SK-N-SH (cell line): ENCODE data around the gene GAS7. TPM values are rescaled to one million over a fixed set of nuclear protein-coding genes. Genes with fewer than 3 reads are reported as not detected.

Source experiments
- CTCF ChIA-PET: fragments of 300-600, 350-600 bp; formaldehyde crosslinking; extraction: SDS; loops from one replicate; lab custom pipeline; 2021; lab: Yijun Ruan, JAX
- POLR2A ChIA-PET: fragments of 350-600 bp; sonication (Branson Sonifier 250); formaldehyde crosslinking; extraction: SDS; loops from one replicate; lab custom pipeline; 2020; ENCODE audit warnings: antibody characterized with exemption, inconsistent platforms; lab: Yijun Ruan, JAX
- DNase-seq: peaks from one replicate; pipeline ENCODE4 v3.0.0; 2012
- H2AFZ ChIP-seq: fragments of 200-600 bp; sonication (generic); 2 replicates; pipeline ENCODE4 v1.8.1; 2016; ENCODE audit warnings: antibody characterized with exemption, mild to moderate bottlenecking, low read depth
- H3F3A ChIP-seq: fragments of 200-600 bp; sonication (generic); replicated peaks from 2 replicates; pipeline ENCODE3; 2016; ENCODE audit warnings: antibody characterized with exemption, mild to moderate bottlenecking; ENCODE audit not compliant: insufficient read depth
- H3K27ac ChIP-seq, 2 experiments: fragments of 200-500 bp in 1 of 2; fragments of 200-600 bp in 1 of 2; sonication (Bioruptor generic) in 1 of 2; sonication (generic), shearing (Covaris generic) in 1 of 2; 2 replicates each; pipeline versions ENCODE4 v1.5.1 to v1.6.1; 2014 to 2016; ENCODE audit warnings: low read depth in 2 of 2, inconsistent platforms in 1 of 2, low read length in 1 of 2, mild to moderate bottlenecking in 1 of 2, mixed read lengths in 1 of 2
- H3K27me3 ChIP-seq: fragments of 200-600 bp; sonication (generic), shearing (Covaris generic); 2 replicates; pipeline ENCODE4 v1.6.1; 2016; ENCODE audit warnings: mixed run types; ENCODE audit not compliant: insufficient read depth
- H3K36me3 ChIP-seq, 2 experiments: fragments of 200-500 bp in 1 of 2; fragments of 200-600 bp in 1 of 2; sonication (Bioruptor generic) in 1 of 2; sonication (generic) in 1 of 2; replicated peaks in 1 of 2; 2 replicates each; pipeline versions ENCODE3 to v1.5.1; 2014 to 2016; ENCODE audit warnings: low read length in 1 of 2, mild to moderate bottlenecking in 1 of 2; ENCODE audit not compliant: insufficient read depth in 2 of 2, control insufficient read depth in 1 of 2
- H3K4me1 ChIP-seq, 2 experiments: fragments of 200-500 bp in 1 of 2; fragments of 200-600 bp in 1 of 2; sonication (Bioruptor generic) in 1 of 2; sonication (generic), shearing (Covaris generic) in 1 of 2; 2 replicates each; pipeline versions ENCODE4 v1.5.1 to v1.6.1; 2014 to 2016; ENCODE audit warnings: low read depth in 1 of 2, low read length in 1 of 2, mixed run types in 1 of 2; ENCODE audit not compliant: insufficient read depth in 2 of 2, control insufficient read depth in 1 of 2
- H3K4me2 ChIP-seq: fragments of 200-600 bp; sonication (generic), shearing (Covaris generic); 2 replicates; pipeline ENCODE4 v1.6.1; 2017; ENCODE audit warnings: mixed run types
- H3K4me3 ChIP-seq, 2 experiments: fragments of 200-500 bp in 1 of 2; fragments of 200-600 bp in 1 of 2; sonication (Bioruptor generic) in 1 of 2; sonication (generic), shearing (Covaris generic) in 1 of 2; 2 replicates each; pipeline versions ENCODE4 v1.5.1 to v1.8.1; 2014 to 2016; ENCODE audit warnings: low read depth in 2 of 2, inconsistent platforms in 1 of 2, low read length in 1 of 2, mild to moderate bottlenecking in 1 of 2, mixed read lengths in 1 of 2, moderate library complexity in 1 of 2
- H3K79me2 ChIP-seq: fragments of 200-600 bp; sonication (generic); 2 replicates; pipeline ENCODE4 v1.8.1; 2017; ENCODE audit warnings: mild to moderate bottlenecking; ENCODE audit not compliant: insufficient read depth
- H3K9ac ChIP-seq: fragments of 200-600 bp; sonication (generic); 2 replicates; pipeline ENCODE4 v1.6.1; 2017; ENCODE audit warnings: mixed run types
- H3K9me2 ChIP-seq: fragments of 200-600 bp; sonication (generic); 2 replicates; pipeline ENCODE4 v1.6.1; 2017; ENCODE audit warnings: mixed run types
- H3K9me3 ChIP-seq: fragments of 200-600 bp; sonication (generic); 2 replicates; pipeline ENCODE4 v1.6.1; 2017; ENCODE audit warnings: mixed run types, mild to moderate bottlenecking, moderate library complexity
- H4K20me1 ChIP-seq: fragments of 200-600 bp; sonication (generic); 2 replicates; pipeline ENCODE4 v1.6.1; 2017; ENCODE audit warnings: mild to moderate bottlenecking, mixed run types; ENCODE audit not compliant: insufficient read depth
- CHD2 ChIP-seq: fragments of 150-350 bp; IDR thresholded peaks from 2 replicates; pipeline ENCODE4 v1.6.1; 2018; ENCODE audit warnings: low read length; ENCODE audit not compliant: partially characterized antibody
- FOSL2 ChIP-seq: IDR thresholded peaks from 2 replicates; pipeline ENCODE4 v1.4.0; 2012; ENCODE audit warnings: low read depth, mild to moderate bottlenecking, moderate library complexity, borderline replicate concordance
- FOXM1 ChIP-seq: IDR thresholded peaks from 2 replicates; pipeline ENCODE4 v1.4.0; 2012; ENCODE audit warnings: low read depth, mild to moderate bottlenecking
- GABPA ChIP-seq: IDR thresholded peaks from 2 replicates; pipeline ENCODE4 v1.4.0; 2012; ENCODE audit warnings: low read depth, mild to moderate bottlenecking
- GATA2 ChIP-seq: sonication (generic); formaldehyde crosslinking; IDR thresholded peaks from 2 replicates; pipeline ENCODE4 v1.5.0; 2020; ENCODE audit warnings: mild to moderate bottlenecking, missing genetic modification reagents
- MEF2A ChIP-seq: IDR thresholded peaks from 2 replicates; pipeline ENCODE4 v1.4.0; 2012; ENCODE audit warnings: low read depth, borderline replicate concordance
- MXI1 ChIP-seq: IDR thresholded peaks from 2 replicates; pipeline ENCODE4 v1.6.1; 2012; ENCODE audit warnings: mild to moderate bottlenecking, low read depth, low read length, improper control_type of control experiment
- NFIC ChIP-seq: IDR thresholded peaks from 2 replicates; pipeline ENCODE4 v1.4.0; 2012; ENCODE audit warnings: borderline replicate concordance
- NRF1 ChIP-seq: IDR thresholded peaks from 2 replicates; pipeline ENCODE4 v1.6.1; 2012; ENCODE audit warnings: low read depth, mild to moderate bottlenecking, low read length
- RAD21 ChIP-seq: IDR thresholded peaks from 2 replicates; pipeline ENCODE4 v1.6.1; 2012; ENCODE audit warnings: mild to moderate bottlenecking, low read length
- RCOR1 ChIP-seq: fragments of 150-350 bp; IDR thresholded peaks from 2 replicates; pipeline ENCODE4 v1.6.1; 2017; ENCODE audit warnings: antibody characterized with exemption, low read length
- RXRA ChIP-seq: IDR thresholded peaks from 2 replicates; pipeline ENCODE4 v1.4.0; 2012; ENCODE audit warnings: low read depth, mild to moderate bottlenecking, borderline replicate concordance
- TEAD4 ChIP-seq: IDR thresholded peaks from 2 replicates; pipeline ENCODE4 v1.4.0; 2012; ENCODE audit warnings: mild to moderate bottlenecking, borderline replicate concordance; ENCODE audit not compliant: insufficient read depth
- YY1 ChIP-seq: IDR thresholded peaks from 2 replicates; pipeline ENCODE4 v1.4.0; 2012; ENCODE audit warnings: low read depth, mild to moderate bottlenecking
- WGBS: methylation state at CpG from one replicate; pipeline ENCODE4 v1.1.6; 2017; ENCODE audit warnings: low lambda C conversion rate; 5-methylcytosine and 5-hydroxymethylcytosine counted together
- polyA plus RNA-seq, 3 experiments: library from polyadenylated mRNA; depleted of rRNA; stranded (reverse); fragments of >200 nt; gene quantifications; 2 replicates each; pipeline ENCODE4 v1.2.3, GENCODE V29; 2012
- TF ChIP-seq, protein P1 (sequence below): IDR thresholded peaks from 2 replicates; pipeline ENCODE4 v1.4.0; 2012; ENCODE audit warnings: low read depth, borderline replicate concordance
- TF ChIP-seq, protein P2 (sequence below): fragments of 150-350 bp; IDR thresholded peaks from 2 replicates; pipeline ENCODE4 v1.6.1; 2016; ENCODE audit warnings: mild to moderate bottlenecking, low read depth, low read length
- TF ChIP-seq, protein P3 (sequence below): IDR thresholded peaks from 2 replicates; pipeline ENCODE4 v1.4.0; 2012; ENCODE audit warnings: low read depth, borderline replicate concordance
- TF ChIP-seq, protein P4 (sequence below): IDR thresholded peaks from 2 replicates; pipeline ENCODE4 v1.4.0; 2012; ENCODE audit warnings: low read depth

GAS7 gene
- polyA plus RNA-seq, 1 of the 3 experiments (the other 2 are of a cell fraction): 0.12 TPM

DNA sequence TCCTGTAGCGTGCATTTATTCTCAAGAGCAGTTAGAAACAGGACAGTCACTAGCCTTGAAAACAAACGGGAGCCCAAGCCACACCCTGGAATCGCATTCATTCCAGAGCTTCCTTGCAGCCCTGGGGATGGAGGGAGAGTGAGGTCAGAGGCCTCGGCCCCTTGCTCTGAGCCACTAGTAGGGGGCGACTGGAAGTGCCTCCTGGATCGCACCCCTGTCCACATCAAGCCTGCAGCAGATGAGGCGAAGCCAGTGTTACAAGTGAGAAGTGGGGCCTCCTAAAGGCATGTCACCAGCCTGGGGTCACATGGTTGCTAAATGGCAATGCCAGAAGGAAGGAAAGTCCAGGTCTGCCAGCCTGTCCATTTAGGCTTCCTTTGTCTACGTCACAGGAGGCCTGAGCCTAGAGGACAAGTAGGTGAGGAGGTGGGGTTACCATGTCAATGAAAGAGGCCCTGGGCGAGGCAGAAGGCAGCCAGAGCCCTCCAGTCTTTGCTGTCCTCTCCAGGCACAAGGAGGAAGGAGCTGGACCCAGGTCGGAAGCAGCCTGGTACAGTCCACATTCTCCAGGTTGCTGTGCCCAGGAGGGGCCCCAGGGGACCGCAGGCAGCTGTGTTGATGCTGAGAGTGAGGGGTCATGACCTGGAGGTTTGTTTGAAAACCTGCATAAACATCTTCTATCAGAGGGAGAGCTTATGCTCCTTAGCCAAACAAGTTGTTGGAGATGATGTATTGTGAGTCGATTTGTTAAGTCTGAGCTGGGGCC lies 290.3 kb downstream of the GAS7 start:
- H3F3A ChIP-seq: no peaks in the 10 kb centered on the region
- H3K27ac ChIP-seq: no peak overlapping the region
- H3K36me3 ChIP-seq: no peaks in the 10 kb centered on the region
- H3K9me3 ChIP-seq: no peaks in the 10 kb centered on the region
- TF ChIP-seq TEAD4 (no peak), CHD2 (no peak), GATA2 (no peak), FOSL2 (no peak), YY1 (no peak), NRF1 (no peak), GABPA (no peak), FOXM1 (no peak), NFIC (no peak), MXI1 (no peak), RAD21 (no peak), MEF2A (no peak), RXRA (no peak), RCOR1 (no peak)
- TF ChIP-seq, protein P1, sequence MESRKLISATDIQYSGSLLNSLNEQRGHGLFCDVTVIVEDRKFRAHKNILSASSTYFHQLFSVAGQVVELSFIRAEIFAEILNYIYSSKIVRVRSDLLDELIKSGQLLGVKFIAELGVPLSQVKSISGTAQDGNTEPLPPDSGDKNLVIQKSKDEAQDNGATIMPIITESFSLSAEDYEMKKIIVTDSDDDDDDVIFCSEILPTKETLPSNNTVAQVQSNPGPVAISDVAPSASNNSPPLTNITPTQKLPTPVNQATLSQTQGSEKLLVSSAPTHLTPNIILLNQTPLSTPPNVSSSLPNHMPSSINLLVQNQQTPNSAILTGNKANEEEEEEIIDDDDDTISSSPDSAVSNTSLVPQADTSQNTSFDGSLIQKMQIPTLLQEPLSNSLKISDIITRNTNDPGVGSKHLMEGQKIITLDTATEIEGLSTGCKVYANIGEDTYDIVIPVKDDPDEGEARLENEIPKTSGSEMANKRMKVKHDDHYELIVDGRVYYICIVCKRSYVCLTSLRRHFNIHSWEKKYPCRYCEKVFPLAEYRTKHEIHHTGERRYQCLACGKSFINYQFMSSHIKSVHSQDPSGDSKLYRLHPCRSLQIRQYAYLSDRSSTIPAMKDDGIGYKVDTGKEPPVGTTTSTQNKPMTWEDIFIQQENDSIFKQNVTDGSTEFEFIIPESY: no peak
- TF ChIP-seq, protein P2, sequence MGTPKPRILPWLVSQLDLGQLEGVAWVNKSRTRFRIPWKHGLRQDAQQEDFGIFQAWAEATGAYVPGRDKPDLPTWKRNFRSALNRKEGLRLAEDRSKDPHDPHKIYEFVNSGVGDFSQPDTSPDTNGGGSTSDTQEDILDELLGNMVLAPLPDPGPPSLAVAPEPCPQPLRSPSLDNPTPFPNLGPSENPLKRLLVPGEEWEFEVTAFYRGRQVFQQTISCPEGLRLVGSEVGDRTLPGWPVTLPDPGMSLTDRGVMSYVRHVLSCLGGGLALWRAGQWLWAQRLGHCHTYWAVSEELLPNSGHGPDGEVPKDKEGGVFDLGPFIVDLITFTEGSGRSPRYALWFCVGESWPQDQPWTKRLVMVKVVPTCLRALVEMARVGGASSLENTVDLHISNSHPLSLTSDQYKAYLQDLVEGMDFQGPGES: no peak
- TF ChIP-seq, protein P3, sequence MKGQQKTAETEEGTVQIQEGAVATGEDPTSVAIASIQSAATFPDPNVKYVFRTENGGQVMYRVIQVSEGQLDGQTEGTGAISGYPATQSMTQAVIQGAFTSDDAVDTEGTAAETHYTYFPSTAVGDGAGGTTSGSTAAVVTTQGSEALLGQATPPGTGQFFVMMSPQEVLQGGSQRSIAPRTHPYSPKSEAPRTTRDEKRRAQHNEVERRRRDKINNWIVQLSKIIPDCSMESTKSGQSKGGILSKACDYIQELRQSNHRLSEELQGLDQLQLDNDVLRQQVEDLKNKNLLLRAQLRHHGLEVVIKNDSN: no peak
- TF ChIP-seq, protein P4, sequence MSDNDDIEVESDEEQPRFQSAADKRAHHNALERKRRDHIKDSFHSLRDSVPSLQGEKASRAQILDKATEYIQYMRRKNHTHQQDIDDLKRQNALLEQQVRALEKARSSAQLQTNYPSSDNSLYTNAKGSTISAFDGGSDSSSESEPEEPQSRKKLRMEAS: no peak
- H3K79me2 ChIP-seq: no peaks in the 10 kb centered on the region
- H3K4me3 ChIP-seq: no peak overlapping the region
- CTCF ChIA-PET: interaction anchor here (1.2 kb wide), 1 partner anchor 17 kb away, joined by 7 read pairs; no protein-coding TSS in a partner anchor
- no peak overlapping the region for H2AFZ ChIP-seq
- H3K27me3 ChIP-seq: peaks cover 20% of the 10 kb centered on the region; the same call in 1 of the 2 replicates
- no peak overlapping the region for H3K9ac ChIP-seq
- H4K20me1 ChIP-seq: no peaks in the 10 kb centered on the region
- DNase-seq: no peak
- 6% methylated on average over 10 of the region's 12 CpGs for WGBS
- H3K4me2 ChIP-seq: no peak overlapping the region
- POLR2A ChIA-PET: no interaction called here
- H3K9me2 ChIP-seq: no peaks in the 10 kb centered on the region
- H3K4me1 ChIP-seq: no peaks in the 10 kb centered on the region
